ENCODE measurements around the gene CAPN2.

- TF ChIP-seq CTCF (IDR thresholded peaks at IDR 0.05; ENCODE audit: low read depth, low read length) = no peak
- TF ChIP-seq EZH2phosphoT487 (IDR thresholded peaks at IDR 0.05; ENCODE audit: low read depth) = no peak
Measured at GRCh38 chr1:223780318-223780717, 68.0 kb downstream of the CAPN2 start.
